NAMALWA (cell line): Measurements from ENCODE around the gene MERTK.
"Not testable (repeated sequence)": the region's sequence is repeated elsewhere in the genome, so short reads cannot be mapped to it uniquely, and the experiment has no call there.

ENCODE experiments used
- DNase-seq: peaks from one replicate; pipeline ENCODE4 v3.0.0-alpha.2; 2015; ENCODE audit warnings: low spot score

Gene MERTK

DNA sequence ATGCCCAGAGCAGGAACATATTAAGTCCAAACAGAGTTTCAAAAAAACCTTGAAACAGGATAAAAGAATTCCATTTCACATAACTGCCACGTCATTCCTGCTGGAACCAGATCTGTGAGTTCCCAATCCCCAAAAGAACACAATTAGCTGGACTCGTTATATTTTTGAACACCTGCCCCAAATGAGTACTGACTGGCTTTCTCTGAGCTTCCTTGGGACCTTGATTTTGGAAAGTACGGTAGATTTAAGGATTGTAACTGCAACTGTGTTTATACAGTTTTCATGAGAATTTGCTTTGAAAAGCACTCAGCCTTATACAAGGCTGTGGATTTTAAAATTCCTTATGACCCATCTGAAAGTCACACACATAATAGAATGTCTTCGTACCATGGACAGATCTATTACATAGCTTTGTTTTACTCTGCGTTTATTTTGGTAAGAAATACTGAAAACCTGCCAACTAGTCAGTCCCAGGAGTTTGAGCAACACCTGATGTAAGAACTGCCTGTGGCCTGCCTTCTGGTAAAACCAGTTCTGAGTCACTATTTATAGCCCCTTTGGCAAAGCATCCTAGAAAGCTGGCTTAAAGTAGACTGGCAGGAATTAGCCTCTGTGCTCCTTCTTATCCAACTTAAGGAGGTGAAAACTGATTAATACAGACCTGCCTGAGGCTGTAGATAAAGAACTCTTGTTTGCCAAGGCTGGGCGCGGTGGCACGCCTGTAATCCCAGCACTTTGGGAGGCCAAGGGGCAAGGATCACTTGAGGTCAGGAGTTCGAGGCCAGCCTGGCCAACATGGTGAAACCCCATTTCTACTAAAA, 48.1 kb downstream of the MERTK start:
- DNase-seq = no peak

- no peak for DNase-seq
Measured at GRCh38 chr2:111947219-111947618, 48.8 kb downstream of the MERTK start.

DNA sequence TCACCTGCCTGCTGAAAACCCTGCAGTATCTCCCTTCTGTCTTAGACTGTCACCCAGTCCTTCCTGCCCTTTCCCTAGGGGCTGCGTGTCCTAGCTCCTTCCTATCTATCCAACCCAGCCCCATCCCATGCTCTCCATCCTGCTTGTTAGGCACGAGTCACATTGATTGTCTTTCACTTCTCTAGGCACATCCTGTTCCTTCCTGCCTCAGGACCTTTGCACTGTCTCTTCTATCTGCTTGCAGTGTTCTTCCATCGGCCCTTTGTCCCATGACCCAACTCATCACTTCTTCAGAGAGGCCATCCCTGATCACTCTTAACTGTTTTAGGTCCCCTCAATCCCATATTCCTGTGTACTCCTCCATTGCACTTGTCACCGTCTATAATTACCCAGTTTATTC, 50.4 kb downstream of the MERTK start:
- DNase-seq = no peak

DNA sequence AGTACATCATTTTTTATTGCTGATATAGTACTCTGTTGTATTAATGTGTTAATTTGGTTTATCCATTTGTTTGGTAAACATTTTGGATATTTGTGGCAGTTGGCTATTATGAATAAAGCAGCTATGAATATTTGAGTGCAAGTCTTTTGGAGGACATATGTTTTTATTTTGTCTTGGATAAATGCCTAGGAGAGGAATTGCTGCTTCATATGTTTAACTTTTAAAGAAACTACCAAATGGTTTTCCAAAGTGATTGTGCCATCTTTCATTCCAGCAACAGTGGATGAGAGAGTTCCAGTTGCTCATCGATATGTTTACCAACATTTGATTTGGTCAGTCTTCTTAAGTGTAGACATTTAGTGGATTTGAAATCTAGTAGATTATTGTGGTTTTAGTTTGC, 51.8 kb downstream of the MERTK start:
- no peak for DNase-seq

DNA sequence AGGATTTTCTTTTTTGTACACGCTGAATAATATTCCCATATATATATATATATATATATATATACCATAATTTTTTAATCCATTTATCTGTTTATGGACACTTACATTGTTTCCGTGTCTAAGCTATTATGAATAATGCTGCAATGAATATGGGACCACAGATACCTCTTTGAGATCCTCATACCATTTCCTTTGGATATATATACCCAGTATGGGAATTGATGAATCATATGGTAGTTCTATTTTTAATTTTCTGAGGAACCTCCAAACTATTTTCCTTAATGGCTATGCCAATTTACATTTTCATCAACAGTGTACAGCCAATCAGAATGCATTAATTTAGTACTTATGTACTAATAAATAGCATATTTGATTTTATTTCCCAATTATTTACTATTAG, 53.1 kb downstream of the MERTK start:
- no peak for DNase-seq

GRCh38 chr2:111952871-111953452, 54.6 kb downstream of the MERTK start:
- DNase-seq = no peak

GRCh38 chr2:111954602-111955332, 56.4 kb downstream of the MERTK start:
- no peak for DNase-seq

- DNase-seq = no peak
Measured at GRCh38 chr2:111957872-111958354, 59.5 kb downstream of the MERTK start.

DNA sequence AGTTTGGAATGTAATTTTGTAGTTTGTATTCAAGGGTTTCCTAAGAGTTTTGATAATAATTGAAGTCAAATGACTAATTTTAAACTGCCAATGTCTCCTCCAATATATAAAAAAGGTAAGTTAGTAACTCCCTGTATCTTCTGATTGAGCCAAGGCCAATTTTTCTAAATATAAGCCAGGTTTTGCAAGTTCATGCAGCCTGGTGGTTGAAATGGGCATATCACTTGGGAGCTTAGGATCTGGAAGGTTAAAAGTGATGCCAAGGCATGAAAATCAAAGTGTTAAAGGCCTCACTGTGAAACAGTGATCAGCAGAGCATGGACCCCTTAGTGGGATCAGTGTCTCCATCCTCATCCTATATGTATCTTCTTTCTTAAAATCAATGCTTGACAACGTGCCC, 60.5 kb downstream of the MERTK start:
- DNase-seq = no peak

- DNase-seq = no peak
Measured at GRCh38 chr2:111961663-111962062, 63.3 kb downstream of the MERTK start.

- DNase-seq = not testable (repeated sequence)
Measured at GRCh38 chr2:111963086-111963485, 64.7 kb downstream of the MERTK start.

DNA sequence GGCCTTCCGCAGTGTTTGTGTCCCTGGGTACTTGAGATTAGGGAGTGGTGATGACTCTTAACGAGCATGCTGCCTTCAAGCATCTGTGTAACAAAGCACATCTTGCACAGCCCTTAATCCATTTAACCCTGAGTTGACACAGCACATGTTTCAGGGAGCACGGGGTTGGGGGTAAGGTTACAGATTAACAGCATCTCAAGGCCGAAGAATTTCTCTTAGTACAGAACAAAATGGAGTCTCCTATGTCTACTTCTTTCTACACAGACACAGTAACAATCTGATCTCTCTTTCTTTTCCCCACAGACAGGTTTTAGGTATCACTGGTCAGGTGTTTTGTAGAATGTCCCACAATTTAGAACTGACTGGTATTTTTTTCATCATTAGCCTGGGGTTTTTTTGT, 65.1 kb downstream of the MERTK start:
- not testable (repeated sequence) for DNase-seq

DNA sequence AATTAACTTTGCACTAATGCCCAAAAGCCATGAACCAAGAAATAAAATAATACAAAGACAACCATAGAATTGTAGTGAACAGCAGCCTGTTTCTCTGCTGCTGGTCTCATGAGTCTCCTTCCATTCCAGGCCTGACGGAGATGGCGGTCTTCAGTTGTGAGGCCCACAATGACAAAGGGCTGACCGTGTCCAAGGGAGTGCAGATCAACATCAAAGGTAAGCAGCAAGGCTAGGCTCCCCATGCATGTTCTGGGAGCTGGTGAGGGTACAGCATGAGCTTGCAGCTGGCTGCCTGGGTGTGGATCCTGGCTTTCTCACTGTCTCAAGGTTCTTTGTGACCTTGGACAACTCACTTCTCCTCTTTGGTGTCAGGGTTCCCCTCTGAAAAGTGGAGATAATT, 66.7 kb downstream of the MERTK start:
- DNase-seq = no peak

GRCh38 chr2:111966241-111966640, 67.8 kb downstream of the MERTK start:
- no peak for DNase-seq

DNA sequence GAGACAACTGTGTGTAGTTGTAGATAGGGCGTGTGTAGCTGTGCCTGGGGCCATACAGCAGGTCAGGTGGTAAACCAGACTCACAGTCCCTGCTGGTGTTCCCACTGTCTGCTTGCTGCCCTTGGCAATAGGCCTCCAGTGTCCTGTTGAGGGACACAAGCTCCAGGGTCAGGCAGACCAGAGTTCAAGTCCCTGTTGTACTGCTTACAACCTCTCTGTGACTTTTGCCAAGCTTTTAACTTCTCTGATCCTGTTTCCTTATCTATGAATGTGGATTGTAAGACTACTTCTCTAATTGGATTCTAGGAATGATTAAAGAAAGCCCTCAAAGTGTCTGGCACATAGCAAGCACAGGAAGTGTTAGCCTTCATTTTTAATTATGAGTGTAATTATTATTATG, 68.6 kb downstream of the MERTK start:
- no peak for DNase-seq

- no peak for DNase-seq
Measured at GRCh38 chr2:111970453-111970852, 72.0 kb downstream of the MERTK start.

DNA sequence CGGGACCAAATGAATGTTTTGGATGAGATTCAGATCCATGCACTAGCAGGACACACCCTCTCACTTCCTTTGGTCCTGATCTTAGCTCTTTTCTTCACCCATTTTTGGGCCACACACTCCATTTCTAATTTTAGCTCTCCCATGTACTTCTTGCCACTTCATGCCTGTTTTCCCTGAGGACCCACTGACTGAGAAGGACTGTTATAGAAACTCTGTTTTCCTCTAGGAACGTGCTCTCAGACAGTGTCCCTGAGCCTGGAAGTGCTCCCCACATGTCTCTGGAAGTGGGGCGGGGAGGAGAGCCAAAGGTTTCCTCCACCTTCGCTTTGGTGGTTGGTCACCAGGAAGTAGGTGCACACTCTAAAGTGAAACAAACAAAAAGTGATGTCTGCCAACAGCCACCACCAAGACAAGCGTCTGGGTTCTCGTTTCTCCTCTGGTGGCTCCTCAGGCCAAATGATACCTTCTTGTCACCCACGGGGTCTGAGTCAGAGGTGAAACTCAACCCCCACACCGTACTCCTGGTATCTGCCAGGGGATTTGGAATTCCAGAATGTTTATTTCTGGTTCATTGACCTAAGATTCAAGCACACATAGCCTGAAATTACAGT, 74.7 kb downstream of the MERTK start:
- DNase-seq = no peak

- DNase-seq = no peak
Measured at GRCh38 chr2:111973701-111974100, 75.3 kb downstream of the MERTK start.

GRCh38 chr2:111975053-111975552, 76.7 kb downstream of the MERTK start:
- no peak for DNase-seq

DNA sequence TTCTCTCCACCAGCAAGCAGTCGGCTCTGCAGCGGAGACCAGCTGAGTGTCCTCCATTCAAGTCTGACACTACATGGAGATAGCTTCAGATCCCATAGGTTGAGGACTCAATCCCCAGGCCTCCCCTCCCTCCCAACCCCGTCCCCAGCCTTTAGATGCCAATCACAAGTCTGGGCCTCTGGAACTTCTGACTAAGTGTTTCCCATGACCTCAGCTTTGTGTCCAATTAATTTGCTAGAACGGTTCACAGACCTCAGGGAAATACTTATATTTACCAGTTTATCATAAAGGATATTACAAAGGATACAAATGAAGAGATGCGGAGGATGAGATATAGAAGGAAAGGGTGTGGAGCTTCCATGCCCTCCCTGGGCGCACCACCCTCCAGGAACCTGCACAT, 77.4 kb downstream of the MERTK start:
- DNase-seq = no peak

DNA sequence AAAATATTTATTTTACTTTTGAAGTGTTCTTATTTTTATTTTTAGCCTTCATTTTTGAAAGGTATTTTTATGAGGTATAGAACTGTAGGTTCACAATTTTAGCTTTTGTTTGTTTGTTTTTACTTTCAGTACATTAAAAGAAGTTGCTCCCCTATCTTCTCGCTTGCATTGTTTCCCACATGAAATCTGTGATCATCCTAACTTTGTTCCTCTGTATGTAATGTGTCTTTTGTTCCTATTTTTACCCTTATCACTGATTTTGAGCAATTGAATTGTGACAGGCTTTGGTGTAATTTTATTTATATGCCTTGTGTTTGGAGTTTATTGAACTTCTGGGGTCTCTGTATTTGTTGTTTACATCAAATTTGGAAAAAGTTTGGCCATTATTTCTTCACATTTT, 78.8 kb downstream of the MERTK start:
- no peak for DNase-seq

DNA sequence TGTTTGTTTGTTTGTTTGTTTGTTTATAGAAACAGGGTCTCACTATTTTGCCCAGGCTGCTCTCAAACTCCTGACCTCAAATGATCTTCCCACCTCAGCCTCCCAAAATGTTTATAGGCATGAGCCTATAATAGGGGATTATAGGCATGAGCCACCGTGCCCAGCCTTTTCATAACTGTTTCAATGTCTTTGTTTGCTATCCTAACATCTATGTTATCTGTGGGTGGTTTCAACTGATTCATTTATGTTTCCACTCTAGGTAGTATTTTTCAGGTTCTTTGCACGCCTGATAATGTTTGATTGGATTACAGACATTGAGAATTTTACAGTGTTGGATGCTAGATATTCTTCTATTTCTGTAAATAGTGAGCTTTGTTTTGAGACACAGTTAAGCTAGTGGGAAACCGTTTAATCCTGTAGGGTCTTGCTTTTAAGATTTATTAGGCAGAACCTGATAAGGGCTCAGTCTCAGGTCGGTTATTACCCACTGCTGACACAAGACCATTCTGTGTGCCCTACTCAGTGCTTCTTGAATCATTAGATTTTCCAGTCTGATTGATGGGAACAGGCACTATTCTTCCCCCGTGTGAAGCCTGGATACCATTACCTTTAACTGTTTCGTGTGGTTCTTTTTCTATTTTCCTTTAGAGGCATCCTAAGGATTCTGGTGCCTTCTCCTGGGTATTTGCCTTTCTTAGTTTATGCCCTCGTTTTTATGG, 80.2 kb downstream of the MERTK start:
- no peak for DNase-seq
